KG1 (cell line): ENCODE data around the gene KCNMA1.

ENCODE experiments used
- DNase-seq: peaks from one replicate; lab custom pipeline; 2025; lab: John Stamatoyannopoulos, UW

The KCNMA1 gene

DNA sequence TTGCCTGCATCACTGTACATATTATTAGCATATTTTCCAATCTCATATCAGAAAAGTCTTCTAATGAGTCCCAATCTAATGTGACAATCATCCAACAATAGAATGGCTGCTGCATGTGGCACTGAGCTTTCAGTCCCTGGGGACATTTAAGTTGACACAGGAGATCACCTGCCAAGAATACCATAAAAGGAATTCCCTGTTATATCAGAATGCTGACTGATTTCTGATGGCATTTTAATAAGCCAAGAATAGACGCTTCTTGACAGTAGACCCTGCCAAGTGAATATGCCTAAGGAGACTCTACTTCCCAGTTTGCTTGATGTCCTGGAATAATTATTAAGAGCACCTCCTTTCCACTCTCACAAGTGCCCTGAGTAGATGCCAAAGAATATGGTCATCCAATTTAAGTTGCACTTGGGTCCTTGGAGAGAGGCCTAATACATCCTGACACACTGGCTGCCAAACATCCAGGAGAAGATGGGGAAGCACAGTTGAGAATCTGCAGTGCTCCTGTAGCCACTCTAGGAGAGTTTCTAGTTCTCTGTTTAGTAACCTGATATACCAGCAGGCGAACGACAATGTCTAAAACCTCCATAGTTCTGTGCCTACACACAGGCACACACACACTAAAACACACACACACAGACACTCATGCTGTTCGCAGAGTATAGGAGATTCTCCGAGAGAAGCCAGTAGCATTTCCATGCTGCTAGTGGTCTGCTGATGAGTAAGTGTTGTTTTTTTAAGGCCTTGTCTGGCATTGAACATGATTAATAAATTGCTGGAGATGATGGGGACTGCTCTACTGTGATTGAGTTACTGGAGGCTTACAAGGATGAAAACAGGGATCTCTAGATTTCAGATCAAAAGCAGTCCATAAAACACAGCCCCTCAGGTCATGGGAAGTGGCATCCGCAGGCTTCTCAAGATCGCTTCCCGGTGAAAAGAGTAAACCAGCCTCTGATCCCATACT is 369.6 kb downstream of the KCNMA1 start:
- DNase-seq: no peak

GRCh38 chr10:77266242-77266641 is 371.4 kb downstream of the KCNMA1 start:
- no peak for DNase-seq

DNA sequence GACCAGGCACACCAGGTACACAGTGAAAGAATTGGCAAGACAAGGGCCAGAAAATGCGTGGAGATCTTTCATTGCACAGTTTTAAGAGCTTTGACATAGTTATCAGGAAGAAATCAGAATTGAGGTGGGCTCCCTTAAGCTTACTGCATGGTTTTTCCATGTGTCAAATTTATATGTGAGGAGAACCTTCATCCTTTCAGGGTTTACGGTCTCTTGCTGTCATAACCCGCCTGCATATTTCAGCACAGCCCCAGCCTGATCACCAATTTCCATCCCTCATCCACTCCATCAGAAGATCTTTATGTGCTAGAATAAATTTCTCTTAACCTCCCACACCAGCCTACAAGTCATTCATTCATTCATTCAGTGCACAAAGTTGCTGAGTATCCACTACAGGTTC is 373.1 kb downstream of the KCNMA1 start:
- DNase-seq: no peak

DNA sequence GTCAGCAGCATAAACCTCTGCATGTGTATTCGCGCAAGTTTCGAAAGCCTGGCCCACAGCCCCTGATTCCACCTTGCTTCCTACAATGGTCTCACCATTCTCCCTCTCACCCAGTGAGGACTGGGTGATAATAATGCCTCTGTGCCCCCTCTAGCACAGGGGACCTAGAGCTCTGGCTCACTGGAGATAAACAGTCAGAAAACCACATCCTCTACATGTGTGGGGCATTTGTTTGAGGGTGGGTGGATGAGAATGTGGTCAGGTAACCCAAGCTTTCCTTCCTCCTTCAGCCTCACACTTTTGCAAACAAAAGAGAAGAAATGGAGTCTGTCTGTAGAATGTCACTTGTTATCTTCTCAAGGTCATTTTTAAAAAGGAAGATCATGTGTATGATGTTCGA is 373.5 kb downstream of the KCNMA1 start:
- DNase-seq: no peak

DNA sequence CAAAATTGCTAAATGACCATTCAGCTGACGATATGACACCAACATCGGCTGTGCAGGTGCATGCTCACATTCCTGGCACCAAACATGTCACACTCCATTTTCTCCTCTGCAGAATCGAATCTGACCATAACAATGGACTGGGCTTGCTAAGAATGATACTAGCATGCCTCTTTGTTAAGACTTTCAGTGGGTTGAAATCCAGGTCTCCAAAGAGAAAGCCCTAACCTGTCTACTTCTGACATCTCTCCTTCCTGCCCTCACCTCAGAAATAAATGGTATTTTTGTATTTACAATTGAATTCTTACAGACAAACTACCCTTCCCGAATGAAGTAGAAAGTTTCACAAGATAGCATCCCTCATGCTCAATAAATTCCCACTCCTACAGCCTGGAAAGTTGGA is 373.9 kb downstream of the KCNMA1 start:
- no peak for DNase-seq

DNA sequence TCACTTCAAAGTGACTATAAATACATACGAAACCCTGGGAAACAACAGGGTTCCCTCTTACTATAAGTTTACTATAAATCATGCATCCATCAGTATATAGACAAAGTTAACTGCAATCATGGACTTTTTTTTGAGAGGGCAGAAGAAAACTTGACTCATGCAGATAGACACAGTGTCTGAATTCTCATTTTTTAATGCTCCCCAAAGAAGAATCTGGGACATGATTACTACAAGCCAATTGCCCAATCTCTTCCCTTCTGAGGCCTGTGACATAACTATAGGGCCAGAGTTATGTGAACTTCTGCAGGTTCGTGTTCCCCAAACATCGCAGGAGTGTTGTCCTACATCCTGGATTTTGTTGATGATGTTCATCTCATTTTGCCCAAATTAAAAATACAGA is 376.5 kb downstream of the KCNMA1 start:
- DNase-seq: no peak

DNA sequence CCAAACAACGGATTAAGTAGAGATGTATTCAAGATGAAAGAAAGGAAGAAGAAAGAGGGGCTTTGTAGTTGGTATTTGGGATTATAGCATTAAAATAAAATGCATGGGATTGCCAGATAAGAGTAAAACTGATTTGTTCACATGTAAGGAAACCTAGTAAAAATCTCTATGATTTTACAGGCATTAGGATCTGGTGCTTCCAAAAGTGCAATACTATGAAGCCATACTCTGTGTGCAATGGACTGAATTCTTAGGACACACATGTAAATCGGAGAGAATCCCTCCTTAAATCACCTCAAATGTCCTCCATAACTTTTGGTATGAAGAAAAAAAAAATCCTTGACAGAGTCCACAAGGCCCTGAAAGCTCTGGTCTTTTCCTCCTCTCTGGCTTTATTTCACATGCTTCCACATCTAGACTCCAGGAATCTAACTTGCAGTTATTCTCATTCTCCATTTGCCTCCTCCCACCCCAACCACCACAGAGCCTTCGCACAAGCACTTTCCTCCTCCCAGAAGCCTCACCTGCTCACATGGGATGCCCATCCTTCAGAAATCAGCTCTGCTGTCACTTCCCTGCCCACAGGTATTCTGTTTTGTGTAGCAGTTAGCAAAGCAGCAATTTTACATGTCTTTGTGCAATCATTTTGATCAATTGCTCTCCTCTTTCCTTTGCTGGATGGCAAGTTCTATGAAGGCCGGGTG is 378.3 kb downstream of the KCNMA1 start:
- DNase-seq: no peak

- no peak for DNase-seq
Measured at GRCh38 chr10:77256346-77256745, 381.3 kb downstream of the KCNMA1 start.

DNA sequence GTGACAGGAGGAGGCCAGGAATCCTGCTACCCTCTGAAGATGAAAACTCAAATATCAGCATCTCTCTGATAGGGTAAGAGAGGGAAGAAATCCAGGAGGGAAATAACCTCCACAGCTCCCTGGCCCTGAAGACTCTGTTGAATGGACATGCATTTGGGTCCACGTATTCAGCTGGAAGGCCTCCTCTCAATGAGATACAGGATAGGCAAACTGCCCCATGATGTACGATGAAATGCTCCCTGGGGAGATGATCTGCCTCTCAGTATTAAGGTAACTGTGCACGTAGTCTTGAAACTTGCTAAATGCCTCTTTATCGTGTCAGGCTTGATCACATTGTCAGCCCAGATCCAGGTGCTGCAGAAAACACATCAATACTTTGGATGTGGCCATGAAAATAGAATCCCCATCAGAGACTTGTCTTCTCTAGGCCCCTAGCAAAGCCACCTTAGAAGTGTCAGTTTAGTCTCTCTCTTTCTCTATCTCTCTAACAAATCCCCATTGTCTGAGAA is 384.0 kb downstream of the KCNMA1 start:
- no peak for DNase-seq

DNA sequence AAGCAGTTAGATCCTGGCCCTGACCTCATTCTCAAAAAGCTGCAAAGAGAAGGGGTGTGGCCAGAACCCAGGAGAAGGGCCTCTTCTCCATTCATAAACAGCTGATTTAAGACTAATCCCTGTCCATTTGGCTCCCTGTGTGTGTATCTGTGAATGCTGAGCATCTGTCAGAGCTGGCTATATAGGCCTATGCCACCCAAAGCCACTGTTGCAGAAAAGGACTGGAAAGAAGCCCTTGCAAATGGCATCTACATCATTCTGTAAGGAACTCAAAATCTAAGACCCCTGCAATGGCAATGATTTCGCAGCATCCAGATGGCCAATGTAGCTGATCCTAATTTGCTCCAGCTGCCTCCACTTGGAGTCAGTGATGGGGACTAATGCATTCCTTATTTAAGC is 384.5 kb downstream of the KCNMA1 start:
- no peak for DNase-seq

GRCh38 chr10:77252380-77253146 is 385.0 kb downstream of the KCNMA1 start:
- DNase-seq: no peak

- DNase-seq: no peak
Measured at GRCh38 chr10:77251297-77252013, 386.2 kb downstream of the KCNMA1 start.

- no peak for DNase-seq
Measured at GRCh38 chr10:77249901-77250459, 387.6 kb downstream of the KCNMA1 start.

- DNase-seq: no peak
Measured at GRCh38 chr10:77248104-77248790, 389.4 kb downstream of the KCNMA1 start.

GRCh38 chr10:77247031-77247990 is 390.3 kb downstream of the KCNMA1 start:
- no peak for DNase-seq

GRCh38 chr10:77245953-77246352 is 391.7 kb downstream of the KCNMA1 start:
- DNase-seq: no peak

- DNase-seq: no peak
Measured at GRCh38 chr10:77244746-77245145, 392.9 kb downstream of the KCNMA1 start.

- DNase-seq: no peak
Measured at GRCh38 chr10:77244286-77244685, 393.3 kb downstream of the KCNMA1 start.

- DNase-seq: no peak
Measured at GRCh38 chr10:77241350-77241725, 396.3 kb downstream of the KCNMA1 start.
